HEK293T (cell line): Measurements from ENCODE around the gene CBARP.

ENCODE experiments used
- ARNT ChIP-seq: fragments of 450-650 bp; IDR thresholded peaks from 2 replicates; pipeline ENCODE4 v1.6.1; 2017; ENCODE audit warnings: mild to moderate bottlenecking
- BHLHE40 ChIP-seq: fragments of 450-650 bp; IDR thresholded peaks from 2 replicates; pipeline ENCODE4 v1.6.1; 2016; ENCODE audit warnings: mild to moderate bottlenecking, moderate library complexity, borderline replicate concordance
- ELF4 ChIP-seq: fragments of 450-650 bp; IDR thresholded peaks from 2 replicates; pipeline ENCODE4 v1.6.1; 2017; ENCODE audit warnings: antibody characterized with exemption
- FOXA1 ChIP-seq: fragments of 450-650 bp; IDR thresholded peaks from 2 replicates; pipeline ENCODE4 v1.6.1; 2016; ENCODE audit warnings: mild to moderate bottlenecking
- FOXK2 ChIP-seq: fragments of 450-650 bp; IDR thresholded peaks from 2 replicates; pipeline ENCODE4 v1.6.1; 2016; ENCODE audit warnings: mild to moderate bottlenecking
- FOXM1 ChIP-seq: fragments of 450-650 bp; IDR thresholded peaks from 2 replicates; pipeline ENCODE4 v1.6.1; 2017; ENCODE audit warnings: mild to moderate bottlenecking, borderline replicate concordance
- HDGF ChIP-seq: fragments of 450-650 bp; IDR thresholded peaks from 2 replicates; pipeline ENCODE4 v1.6.1; 2017; ENCODE audit warnings: antibody characterized with exemption, borderline replicate concordance
- L3MBTL2 ChIP-seq: fragments of 450-650 bp; conservative IDR thresholded peaks from 2 replicates; pipeline ENCODE4 v1.6.1; 2016; ENCODE audit warnings: mild to moderate bottlenecking
- LEF1 ChIP-seq: fragments of 450-650 bp; IDR thresholded peaks from 2 replicates; pipeline ENCODE4 v1.6.1; 2017; ENCODE audit warnings: mild to moderate bottlenecking, borderline replicate concordance
- NFRKB ChIP-seq: fragments of 450-650 bp; IDR thresholded peaks from 2 replicates; pipeline ENCODE4 v1.6.1; 2016; ENCODE audit warnings: mild to moderate bottlenecking, moderate library complexity
- SP1 ChIP-seq: fragments of 450-650 bp; IDR thresholded peaks from 2 replicates; pipeline ENCODE4 v1.6.1; 2017
- TARDBP ChIP-seq: fragments of 450-650 bp; IDR thresholded peaks from 2 replicates; pipeline ENCODE4 v1.6.1; 2016
- ZNF384 ChIP-seq: fragments of 450-650 bp; IDR thresholded peaks from 2 replicates; pipeline ENCODE4 v1.6.1; 2016
- TF ChIP-seq, protein P1 (sequence below): fragments of 450-650 bp; IDR thresholded peaks from 2 replicates; pipeline ENCODE4 v1.6.1; 2016

DNA sequence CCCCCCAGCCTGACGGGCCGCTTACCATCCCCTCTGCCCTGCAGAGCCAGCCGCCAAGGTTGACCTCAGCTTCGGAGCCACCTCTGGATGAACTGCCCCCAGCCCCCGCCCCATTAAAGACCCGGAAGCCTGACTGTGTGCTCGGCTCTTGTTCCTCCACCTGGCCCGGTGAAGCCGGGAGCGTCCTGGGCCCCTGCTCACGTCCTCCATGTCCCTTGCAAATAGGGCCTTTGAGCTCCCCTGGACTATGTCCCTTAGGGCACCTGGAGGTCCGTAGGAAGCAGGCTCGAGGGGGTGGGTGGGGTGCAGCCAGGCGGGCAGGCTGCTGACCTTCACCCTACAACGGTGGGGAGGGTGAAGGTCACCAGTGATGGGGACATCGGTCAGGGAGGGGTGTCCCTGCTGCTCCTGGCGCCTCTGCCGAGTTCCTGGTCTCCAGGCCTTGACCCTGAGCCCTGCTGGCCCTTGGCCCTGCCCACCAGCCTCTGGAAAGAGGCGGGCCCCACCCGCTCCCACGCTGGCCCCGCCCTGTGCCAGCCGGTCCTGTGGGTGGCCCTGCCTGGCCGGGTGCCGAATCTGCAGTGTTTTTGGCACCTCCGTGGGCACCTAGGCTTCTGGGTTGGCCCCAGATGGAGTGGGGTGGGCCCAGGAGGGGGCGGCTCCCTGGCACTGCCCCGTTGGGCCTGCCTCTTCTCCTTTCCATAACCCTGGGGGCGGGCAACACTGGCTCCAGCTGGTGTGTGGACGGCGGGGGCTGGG is 7.1 kb upstream of the CBARP start:
- TF ChIP-seq FOXA1 = no peak
- TF ChIP-seq NFRKB = no peak
- no peak for TF ChIP-seq SP1
- TF ChIP-seq L3MBTL2 = no peak
- no peak for TF ChIP-seq FOXM1
- TF ChIP-seq FOXK2 = no peak
- no peak for TF ChIP-seq TARDBP
- TF ChIP-seq, protein P1, sequence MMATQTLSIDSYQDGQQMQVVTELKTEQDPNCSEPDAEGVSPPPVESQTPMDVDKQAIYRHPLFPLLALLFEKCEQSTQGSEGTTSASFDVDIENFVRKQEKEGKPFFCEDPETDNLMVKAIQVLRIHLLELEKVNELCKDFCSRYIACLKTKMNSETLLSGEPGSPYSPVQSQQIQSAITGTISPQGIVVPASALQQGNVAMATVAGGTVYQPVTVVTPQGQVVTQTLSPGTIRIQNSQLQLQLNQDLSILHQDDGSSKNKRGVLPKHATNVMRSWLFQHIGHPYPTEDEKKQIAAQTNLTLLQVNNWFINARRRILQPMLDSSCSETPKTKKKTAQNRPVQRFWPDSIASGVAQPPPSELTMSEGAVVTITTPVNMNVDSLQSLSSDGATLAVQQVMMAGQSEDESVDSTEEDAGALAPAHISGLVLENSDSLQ = no peak
- no peak for TF ChIP-seq ARNT
- no peak for TF ChIP-seq ZNF384
- TF ChIP-seq HDGF = no peak
- no peak for TF ChIP-seq ELF4
- TF ChIP-seq BHLHE40 = no peak
- TF ChIP-seq LEF1 = no peak
